Colonic mucosa (tissue), 4 donors: Measurements from ENCODE around the gene APOOL. TPM values are rescaled to one million over a fixed set of nuclear protein-coding genes. Genes with fewer than 3 reads are reported as not detected.
"Not testable (repeated sequence)": the region's sequence is repeated elsewhere in the genome, so short reads cannot be mapped to it uniquely, and the experiment has no call there.

ENCODE experiments used
- DNase-seq: peaks from one replicate; pipeline ENCODE4 v3.0.0-alpha.2; 2020
- H3K27ac ChIP-seq: fragments of 200-600 bp; one replicate; pipeline ENCODE4 v1.8.0; 2021
- H3K27me3 ChIP-seq: fragments of 200-600 bp; one replicate; pipeline ENCODE4 v1.8.0; 2021
- H3K36me3 ChIP-seq: fragments of 200-600 bp; one replicate; pipeline ENCODE4 v1.8.0; 2021
- H3K4me1 ChIP-seq: fragments of 200-600 bp; one replicate; pipeline ENCODE4 v1.8.0; 2021; ENCODE audit warnings: mild to moderate bottlenecking
- H3K4me3 ChIP-seq: fragments of 200-600 bp; one replicate; pipeline ENCODE4 v1.8.0; 2021
- H3K9ac ChIP-seq, 2 donors: one replicate each; pipeline ENCODE4 v1.7.0; 2013; ENCODE audit warnings: control low read depth in 2 of 2, low read depth in 2 of 2, low read length in 2 of 2
- H3K9me3 ChIP-seq: fragments of 200-600 bp; one replicate; pipeline ENCODE4 v1.8.0; 2021
- intact Hi-C: fragments of 100-400 bp; cut with DNase I; formaldehyde crosslinking; loops from one replicate; pipeline ENCODE4 v1.14.1; 2022
- total RNA-seq, 2 donors: library from RNA; stranded (reverse); fragmentation: NEBNext Ultra II Directional in 1 of 2; extraction: Animal tissue kit (Norgen Biotek cat#: 25700) in 1 of 2; gene quantifications; one replicate each; pipeline ENCODE4 v1.2.1, GENCODE V29; 2021
- TF ChIP-seq, protein P1 (sequence below): fragments of 200-600 bp; IDR thresholded peaks from one replicate; pipeline ENCODE4 v1.8.0; 2022; ENCODE audit warnings: antibody characterized with exemption, mild to moderate bottlenecking
- donor health status: healthy.
- donor health status: DM: no; HTN: no; CAD: no.
- donor health status: DM: no; HTN: no; CAD: no.

APOOL gene, protein sequence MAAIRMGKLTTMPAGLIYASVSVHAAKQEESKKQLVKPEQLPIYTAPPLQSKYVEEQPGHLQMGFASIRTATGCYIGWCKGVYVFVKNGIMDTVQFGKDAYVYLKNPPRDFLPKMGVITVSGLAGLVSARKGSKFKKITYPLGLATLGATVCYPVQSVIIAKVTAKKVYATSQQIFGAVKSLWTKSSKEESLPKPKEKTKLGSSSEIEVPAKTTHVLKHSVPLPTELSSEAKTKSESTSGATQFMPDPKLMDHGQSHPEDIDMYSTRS
- total RNA-seq = 10 to 100 TPM; 22.3 to 31.9 TPM

DNA sequence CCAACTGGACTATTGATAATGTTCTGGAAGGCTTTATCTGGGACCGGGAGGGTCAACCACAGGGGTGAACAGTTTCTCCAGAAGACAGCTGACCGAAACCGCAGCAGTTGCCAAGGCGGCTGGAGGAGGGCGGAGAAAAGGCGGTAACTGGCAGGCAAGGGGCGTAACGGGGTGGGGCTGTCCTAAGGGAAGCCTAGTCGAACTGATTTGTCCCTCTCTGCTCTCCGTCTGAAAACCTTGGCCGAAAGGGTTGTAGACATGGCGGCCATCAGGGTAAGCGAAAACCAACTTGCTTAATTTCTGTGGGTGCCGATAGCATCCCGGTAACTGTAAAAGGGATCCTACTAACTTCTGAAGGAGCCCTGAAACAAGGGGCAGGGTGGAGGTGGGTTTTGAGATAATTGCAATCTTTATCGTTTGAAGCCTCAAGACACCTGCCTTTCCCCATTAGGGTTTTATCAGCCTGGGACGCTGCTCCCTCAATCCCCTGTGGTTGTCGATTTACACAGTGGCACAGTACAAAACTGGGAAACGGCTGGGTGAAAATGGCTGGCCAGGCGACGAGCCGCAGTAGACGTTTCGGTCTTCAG, at the start of gene APOOL:
Gene APOOL (plus strand): TSS at position 223 of the 590 bp plus-strand sequence. CDS start 36 bp downstream, at position 259.
- Histone ChIP-seq H3K4me1 (no peaks in the 10 kb centered on the region), H3K27ac (peak within 1 kb of the TSS; percentile 47), H3K27me3 (no peaks in the 10 kb centered on the region), H3K4me3 (peak within 1 kb of the TSS; percentile 58), H3K9ac (peak within 1 kb of the TSS in 1 of 2 donors; percentile 63), H3K36me3 (no peaks in the 10 kb centered on the region), H3K9me3 (no peaks in the 10 kb centered on the region)
- peak; percentile 90 for DNase-seq
- intact Hi-C loops = no loop called here
- TF ChIP-seq, protein P1, sequence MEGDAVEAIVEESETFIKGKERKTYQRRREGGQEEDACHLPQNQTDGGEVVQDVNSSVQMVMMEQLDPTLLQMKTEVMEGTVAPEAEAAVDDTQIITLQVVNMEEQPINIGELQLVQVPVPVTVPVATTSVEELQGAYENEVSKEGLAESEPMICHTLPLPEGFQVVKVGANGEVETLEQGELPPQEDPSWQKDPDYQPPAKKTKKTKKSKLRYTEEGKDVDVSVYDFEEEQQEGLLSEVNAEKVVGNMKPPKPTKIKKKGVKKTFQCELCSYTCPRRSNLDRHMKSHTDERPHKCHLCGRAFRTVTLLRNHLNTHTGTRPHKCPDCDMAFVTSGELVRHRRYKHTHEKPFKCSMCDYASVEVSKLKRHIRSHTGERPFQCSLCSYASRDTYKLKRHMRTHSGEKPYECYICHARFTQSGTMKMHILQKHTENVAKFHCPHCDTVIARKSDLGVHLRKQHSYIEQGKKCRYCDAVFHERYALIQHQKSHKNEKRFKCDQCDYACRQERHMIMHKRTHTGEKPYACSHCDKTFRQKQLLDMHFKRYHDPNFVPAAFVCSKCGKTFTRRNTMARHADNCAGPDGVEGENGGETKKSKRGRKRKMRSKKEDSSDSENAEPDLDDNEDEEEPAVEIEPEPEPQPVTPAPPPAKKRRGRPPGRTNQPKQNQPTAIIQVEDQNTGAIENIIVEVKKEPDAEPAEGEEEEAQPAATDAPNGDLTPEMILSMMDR = no peak

DNA sequence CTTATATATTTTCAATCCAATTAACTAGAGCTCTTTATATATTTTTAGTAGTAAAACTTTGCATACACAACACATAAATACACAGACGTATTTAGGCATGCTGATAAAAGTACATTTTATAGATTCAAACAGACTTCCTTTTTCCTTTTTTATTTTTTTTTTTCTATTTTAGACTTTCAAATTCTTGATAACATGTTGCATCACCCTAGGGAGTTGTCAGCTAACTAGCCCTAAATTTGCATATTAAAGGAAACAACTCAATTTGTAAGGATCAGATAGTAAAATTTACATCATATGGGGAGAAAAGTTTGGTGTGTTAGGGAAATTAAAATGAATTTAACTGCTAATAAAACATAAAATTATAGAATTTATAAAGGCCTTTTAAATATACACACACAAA, 47.4 kb upstream of the APOOL start:
- Histone ChIP-seq H3K4me3 (no peak overlapping the region), H3K9ac (no peak overlapping the region), H3K36me3 (no peaks in the 10 kb centered on the region), H3K9me3 (no peaks in the 10 kb centered on the region), H3K4me1 (no peaks in the 10 kb centered on the region), H3K27ac (no peak overlapping the region), H3K27me3 (no peaks in the 10 kb centered on the region)
- TF ChIP-seq, protein P1 = no peak
- DNase-seq = no peak
- intact Hi-C loops = no loop called here

DNA sequence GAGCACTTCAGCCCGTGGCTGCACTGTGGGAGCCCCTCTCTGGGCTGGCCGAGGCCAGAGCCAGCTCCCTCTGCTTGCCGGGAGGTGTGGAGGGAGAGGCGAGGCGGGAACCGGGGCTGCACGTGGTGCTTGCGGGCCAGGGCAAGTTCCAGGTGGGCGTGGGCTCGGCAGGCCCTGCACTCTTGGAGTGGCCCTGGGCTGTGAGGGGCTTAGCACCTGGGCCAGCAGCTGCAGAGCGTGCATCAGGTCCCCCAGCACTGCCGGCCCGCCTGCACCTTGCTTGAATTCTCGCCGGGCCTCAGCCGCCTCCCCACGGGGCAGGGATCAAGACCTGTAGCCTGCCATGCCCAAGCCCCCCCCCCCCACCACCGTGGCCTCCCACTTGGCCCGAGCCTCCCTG, 28.9 kb upstream of the APOOL start:
- no peaks in the 10 kb centered on the region for H3K4me1 ChIP-seq
- no peak for DNase-seq
- no peaks in the 10 kb centered on the region for H3K36me3 ChIP-seq
- no peaks in the 10 kb centered on the region for H3K27me3 ChIP-seq
- no peaks in the 10 kb centered on the region for H3K9me3 ChIP-seq
- no peak overlapping the region for H3K27ac ChIP-seq
- TF ChIP-seq, protein P1 = no peak
- H3K4me3 ChIP-seq = no peak overlapping the region
- H3K9ac ChIP-seq = no peak overlapping the region
- intact Hi-C loops = no loop called here

DNA sequence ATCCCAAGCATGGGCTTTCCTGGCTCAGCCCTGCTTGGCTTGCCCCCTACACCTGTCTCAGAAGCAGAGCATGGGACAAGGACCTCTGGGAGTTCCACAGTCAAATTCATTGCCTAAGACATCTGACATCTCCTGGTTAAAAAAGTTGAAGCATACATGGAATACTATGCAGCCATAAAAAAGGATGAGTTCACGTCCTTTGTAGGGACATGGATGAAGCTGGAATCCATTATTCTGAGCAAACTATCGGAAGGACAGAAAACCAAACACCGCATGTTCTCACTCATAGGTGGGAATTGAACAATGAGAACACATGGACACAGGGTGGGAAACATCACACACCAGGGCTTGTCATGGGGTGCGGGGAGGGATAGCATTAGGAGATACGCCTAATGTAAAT, 11.9 kb upstream of the APOOL start:
- H3K9me3 ChIP-seq, DNase-seq, H3K9ac ChIP-seq, intact Hi-C loops, H3K27me3 ChIP-seq, H3K27ac ChIP-seq, H3K4me3 ChIP-seq, H3K4me1 ChIP-seq, H3K36me3 ChIP-seq: not testable (repeated sequence)

DNA sequence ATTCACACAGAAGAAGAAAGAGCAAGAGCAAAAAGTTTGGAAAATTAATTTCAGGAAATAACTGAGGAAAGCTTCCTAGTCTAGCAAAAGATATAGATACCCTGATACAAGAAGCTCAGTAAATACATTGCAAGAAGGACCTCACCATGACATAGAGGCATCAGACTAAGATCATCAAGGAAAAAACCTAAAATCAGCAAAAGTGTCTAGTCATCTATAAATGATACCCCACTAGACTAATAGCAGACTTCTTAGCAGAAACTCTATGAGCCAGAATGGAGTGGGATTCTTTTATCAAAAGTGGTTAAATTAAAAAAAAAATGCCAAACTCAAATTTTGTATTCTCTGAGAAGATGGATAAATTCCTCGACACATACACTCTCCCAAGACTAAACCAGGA, 10.5 kb upstream of the APOOL start:
- TF ChIP-seq, protein P1 = no peak
- intact Hi-C loops = no loop called here
- Histone ChIP-seq H3K36me3 (no peaks in the 10 kb centered on the region), H3K27ac (no peak overlapping the region), H3K4me1 (no peaks in the 10 kb centered on the region), H3K4me3 (no peak overlapping the region), H3K9me3 (no peaks in the 10 kb centered on the region), H3K27me3 (no peaks in the 10 kb centered on the region), H3K9ac (no peak overlapping the region)
- no peak for DNase-seq

DNA sequence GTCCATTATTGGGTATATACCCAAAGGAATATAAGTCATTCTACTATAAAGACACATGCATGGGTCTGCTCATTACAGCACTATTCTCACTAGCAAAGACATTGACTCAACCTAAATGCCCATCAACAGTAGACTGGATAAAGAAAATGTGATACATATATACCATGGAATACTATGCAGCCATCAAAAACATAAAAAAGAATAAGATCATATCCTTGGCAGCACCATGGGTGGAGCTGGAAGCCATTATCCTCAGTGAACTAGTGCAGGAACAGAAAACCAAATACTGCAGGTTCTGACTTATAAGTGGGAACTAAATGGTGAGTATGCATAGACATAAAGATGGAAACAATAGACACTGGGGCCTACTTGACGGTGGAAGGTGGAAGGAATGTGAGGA, 2.3 kb upstream of the APOOL start:
- TF ChIP-seq, protein P1 = no peak
- H3K9me3 ChIP-seq = no peaks in the 10 kb centered on the region
- H3K27me3 ChIP-seq = no peaks in the 10 kb centered on the region
- H3K4me1 ChIP-seq = no peaks in the 10 kb centered on the region
- no peaks in the 10 kb centered on the region for H3K36me3 ChIP-seq
- no peak overlapping the region for H3K4me3 ChIP-seq
- no peak for DNase-seq
- intact Hi-C loops = no loop called here
- H3K9ac ChIP-seq = no peak overlapping the region
- H3K27ac ChIP-seq = no peak overlapping the region
